HL-60 (cell line): ENCODE measurements around the gene CARMIL1.

Source experiments
- DNase-seq, 2 experiments: peaks; one replicate each; pipeline ENCODE4 v3.0.0-alpha.2; 2010 to 2020; ENCODE audit warnings: low read depth in 1 of 2, low spot score in 1 of 2
- H3K27ac ChIP-seq: fragments of 250-450 bp; sonication (Bioruptor Pico); replicated peaks from 2 replicates; pipeline ENCODE4 v1.5.1; 2020; ENCODE audit warnings: mild to moderate bottlenecking, moderate library complexity
- H3K27me3 ChIP-seq: fragments of 250-450 bp; sonication (Bioruptor Pico); 2 replicates; pipeline ENCODE4 v1.5.1; 2021; ENCODE audit warnings: mild to moderate bottlenecking, moderate library complexity; ENCODE audit not compliant: insufficient read depth, poor library complexity, severe bottlenecking
- H3K4me3 ChIP-seq: replicated peaks from 2 replicates; pipeline ENCODE4 v1.5.1; 2011; ENCODE audit warnings: mild to moderate bottlenecking, control low read depth, low read length; ENCODE audit not compliant: insufficient read depth
- GABPA ChIP-seq: IDR thresholded peaks from 2 replicates; pipeline ENCODE4 v1.6.1; 2012; ENCODE audit warnings: low read depth
- POLR2AphosphoS5 ChIP-seq: IDR thresholded peaks from 2 replicates; pipeline ENCODE4 v1.6.1; 2012; ENCODE audit warnings: low read depth
- REST ChIP-seq: IDR thresholded peaks from 2 replicates; pipeline ENCODE4 v1.6.1; 2012; ENCODE audit warnings: low read depth; ENCODE audit not compliant: insufficient replicate concordance
- SPI1 ChIP-seq: IDR thresholded peaks from 2 replicates; pipeline ENCODE4 v1.6.1; 2012; ENCODE audit warnings: low read depth, mild to moderate bottlenecking, borderline replicate concordance
- TF ChIP-seq, protein P1 (sequence below): IDR thresholded peaks from one replicate; pipeline ENCODE4 v1.5.1; 2011; ENCODE audit warnings: low read length, control low read depth, inconsistent platforms; ENCODE audit not compliant: insufficient read depth

Gene CARMIL1

DNA sequence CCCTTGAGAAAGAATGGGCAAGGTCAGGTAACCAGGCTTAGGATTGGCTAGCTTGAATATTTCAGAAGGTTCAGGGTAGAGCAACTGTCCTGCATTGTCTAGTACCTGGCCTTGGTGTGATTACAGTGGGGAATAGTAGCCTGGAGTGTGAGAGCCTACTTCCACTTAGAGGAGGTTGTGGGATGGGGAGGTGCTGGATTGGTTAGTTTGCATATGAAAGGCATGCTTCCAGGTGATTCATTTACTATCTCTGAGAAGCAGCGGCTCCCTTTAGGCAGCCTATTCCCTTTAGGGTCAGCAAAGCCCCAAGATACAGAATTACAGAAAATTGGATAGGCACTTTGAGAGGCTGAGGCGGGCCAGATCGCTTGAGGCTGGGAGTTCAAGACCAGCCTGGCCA, 347.8 kb downstream of the CARMIL1 start:
- TF ChIP-seq SPI1 (no peak), REST (no peak), POLR2AphosphoS5 (no peak), GABPA (no peak)
- TF ChIP-seq, protein P1, sequence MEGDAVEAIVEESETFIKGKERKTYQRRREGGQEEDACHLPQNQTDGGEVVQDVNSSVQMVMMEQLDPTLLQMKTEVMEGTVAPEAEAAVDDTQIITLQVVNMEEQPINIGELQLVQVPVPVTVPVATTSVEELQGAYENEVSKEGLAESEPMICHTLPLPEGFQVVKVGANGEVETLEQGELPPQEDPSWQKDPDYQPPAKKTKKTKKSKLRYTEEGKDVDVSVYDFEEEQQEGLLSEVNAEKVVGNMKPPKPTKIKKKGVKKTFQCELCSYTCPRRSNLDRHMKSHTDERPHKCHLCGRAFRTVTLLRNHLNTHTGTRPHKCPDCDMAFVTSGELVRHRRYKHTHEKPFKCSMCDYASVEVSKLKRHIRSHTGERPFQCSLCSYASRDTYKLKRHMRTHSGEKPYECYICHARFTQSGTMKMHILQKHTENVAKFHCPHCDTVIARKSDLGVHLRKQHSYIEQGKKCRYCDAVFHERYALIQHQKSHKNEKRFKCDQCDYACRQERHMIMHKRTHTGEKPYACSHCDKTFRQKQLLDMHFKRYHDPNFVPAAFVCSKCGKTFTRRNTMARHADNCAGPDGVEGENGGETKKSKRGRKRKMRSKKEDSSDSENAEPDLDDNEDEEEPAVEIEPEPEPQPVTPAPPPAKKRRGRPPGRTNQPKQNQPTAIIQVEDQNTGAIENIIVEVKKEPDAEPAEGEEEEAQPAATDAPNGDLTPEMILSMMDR, result no peak

GRCh38 chr6:25628471-25629197, 349.5 kb downstream of the CARMIL1 start:
- no peak for DNase-seq
- no peaks in the 10 kb centered on the region for H3K27me3 ChIP-seq
- H3K4me3 ChIP-seq, result no peak overlapping the region
- no peak overlapping the region for H3K27ac ChIP-seq
- TF ChIP-seq GABPA, result no peak
- TF ChIP-seq, protein P1, result no peak

More for the DNA sequence above, 347.8 kb downstream of the CARMIL1 start:
- Histone ChIP-seq H3K27ac (no peak overlapping the region), H3K27me3 (no peaks in the 10 kb centered on the region), H3K4me3 (no peak overlapping the region)
- no peak for DNase-seq

DNA sequence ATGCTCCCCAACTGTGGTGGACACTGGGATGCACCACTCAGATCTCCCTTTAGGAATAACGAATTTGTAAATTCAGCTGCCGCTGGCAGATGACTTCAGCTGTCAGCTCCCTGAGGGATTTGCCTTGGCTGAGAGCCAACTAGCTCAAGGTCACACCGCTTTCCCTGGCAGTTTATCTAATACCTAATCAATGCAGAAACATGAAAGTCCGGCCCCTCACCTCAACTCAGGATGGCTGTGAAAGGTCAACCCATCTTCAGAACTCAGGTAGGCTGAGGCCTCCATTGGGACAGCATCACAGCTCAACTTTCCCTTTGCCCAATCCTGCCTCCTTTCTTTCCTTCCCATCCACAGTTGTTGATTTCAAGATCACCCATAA, 350.0 kb downstream of the CARMIL1 start:
- DNase-seq, result no peak
- Histone ChIP-seq H3K4me3 (no peak overlapping the region), H3K27me3 (no peaks in the 10 kb centered on the region), H3K27ac (no peak overlapping the region)
- TF ChIP-seq, protein P1, result no peak
- TF ChIP-seq GABPA, result no peak
- TF ChIP-seq SPI1, result no peak
- no peak for TF ChIP-seq POLR2AphosphoS5
- TF ChIP-seq REST, result no peak

DNA sequence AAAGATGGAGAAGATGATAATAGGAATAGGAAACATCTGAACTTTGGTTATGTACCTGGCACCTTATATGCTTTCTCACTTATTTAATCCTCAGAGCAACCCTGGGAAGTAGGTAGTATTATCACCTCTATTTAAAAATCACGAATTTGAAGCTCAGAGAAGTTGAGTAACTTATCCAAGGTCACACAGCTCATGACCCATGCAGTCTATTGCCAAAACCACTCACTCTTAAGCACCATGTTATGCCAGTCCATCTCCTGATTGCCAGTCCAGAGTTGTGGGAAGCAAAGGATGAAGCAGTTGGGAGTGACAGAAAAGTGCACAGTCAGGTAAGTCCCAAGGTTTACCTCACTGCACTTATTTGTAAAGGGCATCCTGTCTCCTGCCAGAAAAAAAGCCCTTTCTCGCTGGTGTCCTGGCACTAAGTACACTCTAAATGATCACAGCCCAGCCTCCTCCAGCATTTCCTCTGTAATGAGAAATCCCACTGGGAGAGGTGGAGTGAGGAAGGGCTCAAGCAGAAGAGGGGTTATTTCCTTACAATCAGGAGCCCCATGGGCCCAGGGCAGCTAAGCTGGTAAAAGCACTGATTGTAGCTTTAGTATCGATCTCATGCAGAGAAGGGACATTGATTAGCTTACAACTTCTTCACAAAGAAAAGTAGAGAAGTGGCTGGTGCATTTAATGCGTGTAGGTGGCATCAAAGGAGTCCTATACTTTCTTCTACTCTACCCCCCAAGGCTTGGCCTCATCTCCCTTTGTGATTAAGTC, 351.5 kb downstream of the CARMIL1 start:
- no peak overlapping the region for H3K27ac ChIP-seq
- no peak for TF ChIP-seq GABPA
- no peaks in the 10 kb centered on the region for H3K27me3 ChIP-seq
- DNase-seq, result no peak
- no peak overlapping the region for H3K4me3 ChIP-seq
